Measurements from ENCODE around the gene BCR.
"Not testable (repeated sequence)": the region's sequence is repeated elsewhere in the genome, so short reads cannot be mapped to it uniquely, and the experiment has no call there.

The BCR gene

GRCh38 chr22:23180301-23180892, at the start of gene BCR:
TSS of gene BCR (plus strand) at chr22:23180509. CDS start at chr22:23180961, 452 bp downstream.
- no peaks in the 10 kb centered on the region for H3K36me3 ChIP-seq (ENCODE audit: control insufficient read depth in 1 of 2, insufficient read depth in 2 of 2, low read length in 2 of 2)
- no peaks in the 10 kb centered on the region for H3K27me3 ChIP-seq (ENCODE audit: control insufficient read depth in 1 of 2, insufficient read depth in 2 of 2, low read length in 2 of 2)
- peaks cover 0 to 9% of the 10 kb centered on the region in 2 donors for H3K9me3 ChIP-seq (ENCODE audit: control insufficient read depth in 1 of 2, low read length in 2 of 2)
- H3K9ac ChIP-seq (ENCODE audit: low read depth in 1 of 2, low read length in 2 of 2): peak within 1 kb of the TSS; percentile 62 to 87
- peaks cover 48 to 59% of the 10 kb centered on the region in 2 donors for H3K4me1 ChIP-seq (ENCODE audit: control insufficient read depth in 1 of 2, insufficient read depth in 2 of 2, low read length in 2 of 2)
- H3K4me3 ChIP-seq (ENCODE audit: low read depth in 1 of 2, low read length in 2 of 2): peak within 1 kb of the TSS; percentile 72 to 90
- peak within 1 kb of the TSS; percentile 67 for H3K27ac ChIP-seq (ENCODE audit: low read depth, low read length)

- Histone ChIP-seq H3K4me1 (ENCODE audit: control insufficient read depth in 1 of 2, insufficient read depth in 2 of 2, low read length in 2 of 2) (no peaks in the 10 kb centered on the region), H3K36me3 (ENCODE audit: control insufficient read depth in 1 of 2, insufficient read depth in 2 of 2, low read length in 2 of 2) (no peaks in the 10 kb centered on the region), H3K9me3 (ENCODE audit: control insufficient read depth in 1 of 2, low read length in 2 of 2) (no peaks in the 10 kb centered on the region), H3K4me3 (ENCODE audit: low read depth in 1 of 2, low read length in 2 of 2) (no peak overlapping the region), H3K27me3 (ENCODE audit: control insufficient read depth in 1 of 2, insufficient read depth in 2 of 2, low read length in 2 of 2) (no peaks in the 10 kb centered on the region), H3K27ac (ENCODE audit: low read depth, low read length) (no peak overlapping the region), H3K9ac (ENCODE audit: low read depth in 1 of 2, low read length in 2 of 2) (no peak overlapping the region)
Measured at GRCh38 chr22:23130697-23131096, 49.6 kb upstream of the BCR start.

- Histone ChIP-seq H3K9ac (ENCODE audit: low read depth in 1 of 2, low read length in 2 of 2) (no peak overlapping the region), H3K4me1 (ENCODE audit: control insufficient read depth in 1 of 2, insufficient read depth in 2 of 2, low read length in 2 of 2) (peaks cover 5 to 7% of the 10 kb centered on the region in 2 donors), H3K9me3 (ENCODE audit: control insufficient read depth in 1 of 2, low read length in 2 of 2) (no peaks in the 10 kb centered on the region), H3K27ac (ENCODE audit: low read depth, low read length) (no peak overlapping the region), H3K4me3 (ENCODE audit: low read depth in 1 of 2, low read length in 2 of 2) (no peak overlapping the region), H3K27me3 (ENCODE audit: control insufficient read depth in 1 of 2, insufficient read depth in 2 of 2, low read length in 2 of 2) (no peaks in the 10 kb centered on the region), H3K36me3 (ENCODE audit: control insufficient read depth in 1 of 2, insufficient read depth in 2 of 2, low read length in 2 of 2) (no peaks in the 10 kb centered on the region)
Measured at GRCh38 chr22:23131931-23132330, 48.4 kb upstream of the BCR start.

GRCh38 chr22:23132376-23133091, 47.8 kb upstream of the BCR start:
- no peaks in the 10 kb centered on the region for H3K27me3 ChIP-seq (ENCODE audit: control insufficient read depth in 1 of 2, insufficient read depth in 2 of 2, low read length in 2 of 2)
- no peak overlapping the region for H3K4me3 ChIP-seq (ENCODE audit: low read depth in 1 of 2, low read length in 2 of 2)
- no peak overlapping the region for H3K27ac ChIP-seq (ENCODE audit: low read depth, low read length)
- no peak overlapping the region for H3K9ac ChIP-seq (ENCODE audit: low read depth in 1 of 2, low read length in 2 of 2)
- no peaks in the 10 kb centered on the region for H3K36me3 ChIP-seq (ENCODE audit: control insufficient read depth in 1 of 2, insufficient read depth in 2 of 2, low read length in 2 of 2)
- H3K9me3 ChIP-seq (ENCODE audit: control insufficient read depth in 1 of 2, low read length in 2 of 2): no peaks in the 10 kb centered on the region
- H3K4me1 ChIP-seq (ENCODE audit: control insufficient read depth in 1 of 2, insufficient read depth in 2 of 2, low read length in 2 of 2): peaks cover 5 to 12% of the 10 kb centered on the region in 2 donors

- Histone ChIP-seq H3K4me1 (ENCODE audit: control insufficient read depth in 1 of 2, insufficient read depth in 2 of 2, low read length in 2 of 2) (peaks cover 5 to 17% of the 10 kb centered on the region in 2 donors), H3K36me3 (ENCODE audit: control insufficient read depth in 1 of 2, insufficient read depth in 2 of 2, low read length in 2 of 2) (no peaks in the 10 kb centered on the region), H3K27me3 (ENCODE audit: control insufficient read depth in 1 of 2, insufficient read depth in 2 of 2, low read length in 2 of 2) (no peaks in the 10 kb centered on the region), H3K27ac (ENCODE audit: low read depth, low read length) (no peak overlapping the region), H3K9ac (ENCODE audit: low read depth in 1 of 2, low read length in 2 of 2) (no peak overlapping the region), H3K9me3 (ENCODE audit: control insufficient read depth in 1 of 2, low read length in 2 of 2) (no peaks in the 10 kb centered on the region), H3K4me3 (ENCODE audit: low read depth in 1 of 2, low read length in 2 of 2) (no peak overlapping the region)
Measured at GRCh38 chr22:23133922-23134321, 46.4 kb upstream of the BCR start.

- H3K9ac ChIP-seq (ENCODE audit: low read depth in 1 of 2, low read length in 2 of 2); H3K4me3 ChIP-seq (ENCODE audit: low read depth in 1 of 2, low read length in 2 of 2); H3K36me3 ChIP-seq (ENCODE audit: control insufficient read depth in 1 of 2, insufficient read depth in 2 of 2, low read length in 2 of 2); H3K27me3 ChIP-seq (ENCODE audit: control insufficient read depth in 1 of 2, insufficient read depth in 2 of 2, low read length in 2 of 2); H3K27ac ChIP-seq (ENCODE audit: low read depth, low read length); H3K9me3 ChIP-seq (ENCODE audit: control insufficient read depth in 1 of 2, low read length in 2 of 2): not testable (repeated sequence)
- peaks cover 12 to 24% of the 10 kb centered on the region in 2 donors for H3K4me1 ChIP-seq (ENCODE audit: control insufficient read depth in 1 of 2, insufficient read depth in 2 of 2, low read length in 2 of 2)
Measured at GRCh38 chr22:23136991-23137390, 43.3 kb upstream of the BCR start.

GRCh38 chr22:23137468-23137867, 42.8 kb upstream of the BCR start:
- no peaks in the 10 kb centered on the region for H3K36me3 ChIP-seq (ENCODE audit: control insufficient read depth in 1 of 2, insufficient read depth in 2 of 2, low read length in 2 of 2)

GRCh38 chr22:23137905-23138561, 42.3 kb upstream of the BCR start:
- H3K36me3 ChIP-seq (ENCODE audit: control insufficient read depth in 1 of 2, insufficient read depth in 2 of 2, low read length in 2 of 2): no peaks in the 10 kb centered on the region
- H3K27ac ChIP-seq (ENCODE audit: low read depth, low read length): no peak overlapping the region
- H3K9ac ChIP-seq (ENCODE audit: low read depth in 1 of 2, low read length in 2 of 2): no peak overlapping the region
- no peaks in the 10 kb centered on the region for H3K9me3 ChIP-seq (ENCODE audit: control insufficient read depth in 1 of 2, low read length in 2 of 2)
- H3K4me1 ChIP-seq (ENCODE audit: control insufficient read depth in 1 of 2, insufficient read depth in 2 of 2, low read length in 2 of 2): peaks cover 19 to 32% of the 10 kb centered on the region in 2 donors
- no peak overlapping the region for H3K4me3 ChIP-seq (ENCODE audit: low read depth in 1 of 2, low read length in 2 of 2)
- no peaks in the 10 kb centered on the region for H3K27me3 ChIP-seq (ENCODE audit: control insufficient read depth in 1 of 2, insufficient read depth in 2 of 2, low read length in 2 of 2)

More at GRCh38 chr22:23137468-23137867, 42.8 kb upstream of the BCR start:
- H3K9me3 ChIP-seq (ENCODE audit: control insufficient read depth in 1 of 2, low read length in 2 of 2): no peaks in the 10 kb centered on the region
- no peak overlapping the region for H3K4me3 ChIP-seq (ENCODE audit: low read depth in 1 of 2, low read length in 2 of 2)
- no peak overlapping the region for H3K9ac ChIP-seq (ENCODE audit: low read depth in 1 of 2, low read length in 2 of 2)
- no peak overlapping the region for H3K27ac ChIP-seq (ENCODE audit: low read depth, low read length)
- no peaks in the 10 kb centered on the region for H3K27me3 ChIP-seq (ENCODE audit: control insufficient read depth in 1 of 2, insufficient read depth in 2 of 2, low read length in 2 of 2)
- peaks cover 13 to 28% of the 10 kb centered on the region in 2 donors for H3K4me1 ChIP-seq (ENCODE audit: control insufficient read depth in 1 of 2, insufficient read depth in 2 of 2, low read length in 2 of 2)

- peaks cover 19 to 32% of the 10 kb centered on the region in 2 donors for H3K4me1 ChIP-seq (ENCODE audit: control insufficient read depth in 1 of 2, insufficient read depth in 2 of 2, low read length in 2 of 2)
- no peak overlapping the region for H3K9ac ChIP-seq (ENCODE audit: low read depth in 1 of 2, low read length in 2 of 2)
- H3K27me3 ChIP-seq (ENCODE audit: control insufficient read depth in 1 of 2, insufficient read depth in 2 of 2, low read length in 2 of 2): no peaks in the 10 kb centered on the region
- no peak overlapping the region for H3K27ac ChIP-seq (ENCODE audit: low read depth, low read length)
- no peaks in the 10 kb centered on the region for H3K9me3 ChIP-seq (ENCODE audit: control insufficient read depth in 1 of 2, low read length in 2 of 2)
- no peaks in the 10 kb centered on the region for H3K36me3 ChIP-seq (ENCODE audit: control insufficient read depth in 1 of 2, insufficient read depth in 2 of 2, low read length in 2 of 2)
- H3K4me3 ChIP-seq (ENCODE audit: low read depth in 1 of 2, low read length in 2 of 2): no peak overlapping the region
Measured at GRCh38 chr22:23138584-23139435, 41.5 kb upstream of the BCR start.

Data from duodenal mucosa (tissue), 2 donors.